GM19193 (cell line): ENCODE data around the gene AWAT2.

Source experiments
- POLR2A ChIP-seq: IDR thresholded peaks from 4 replicates; pipeline ENCODE4 v1.6.1; 2011; ENCODE audit not compliant: insufficient read depth, insufficient read length; ENCODE audit errors: extremely low read depth

The AWAT2 gene, protein sequence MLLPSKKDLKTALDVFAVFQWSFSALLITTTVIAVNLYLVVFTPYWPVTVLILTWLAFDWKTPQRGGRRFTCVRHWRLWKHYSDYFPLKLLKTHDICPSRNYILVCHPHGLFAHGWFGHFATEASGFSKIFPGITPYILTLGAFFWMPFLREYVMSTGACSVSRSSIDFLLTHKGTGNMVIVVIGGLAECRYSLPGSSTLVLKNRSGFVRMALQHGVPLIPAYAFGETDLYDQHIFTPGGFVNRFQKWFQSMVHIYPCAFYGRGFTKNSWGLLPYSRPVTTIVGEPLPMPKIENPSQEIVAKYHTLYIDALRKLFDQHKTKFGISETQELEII

DNA sequence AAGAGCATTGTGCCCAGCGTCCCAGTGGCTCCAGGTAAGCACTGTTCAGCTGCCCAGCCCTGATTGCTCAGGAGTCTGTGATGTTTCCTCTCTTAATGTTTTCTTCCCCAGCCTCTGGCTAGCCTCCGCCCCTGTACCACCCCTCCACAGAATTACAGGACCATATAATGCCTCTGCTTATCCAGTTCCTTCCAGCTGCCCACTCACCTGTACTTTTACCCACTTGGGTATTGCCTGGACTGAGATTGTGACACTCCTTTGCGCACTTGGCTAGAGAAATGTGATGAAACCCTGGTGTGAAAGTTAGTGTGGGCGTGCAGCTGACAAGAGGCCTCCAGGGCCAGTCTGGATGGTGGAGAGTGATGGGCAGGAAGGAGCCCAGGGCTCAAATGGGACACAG, at the start of gene AWAT2:
AWAT2 (minus strand) TSS at position 14 of the 400 bp plus-strand sequence; CDS start at position 8, 6 bp downstream.
- TF ChIP-seq POLR2A, result no peak

DNA sequence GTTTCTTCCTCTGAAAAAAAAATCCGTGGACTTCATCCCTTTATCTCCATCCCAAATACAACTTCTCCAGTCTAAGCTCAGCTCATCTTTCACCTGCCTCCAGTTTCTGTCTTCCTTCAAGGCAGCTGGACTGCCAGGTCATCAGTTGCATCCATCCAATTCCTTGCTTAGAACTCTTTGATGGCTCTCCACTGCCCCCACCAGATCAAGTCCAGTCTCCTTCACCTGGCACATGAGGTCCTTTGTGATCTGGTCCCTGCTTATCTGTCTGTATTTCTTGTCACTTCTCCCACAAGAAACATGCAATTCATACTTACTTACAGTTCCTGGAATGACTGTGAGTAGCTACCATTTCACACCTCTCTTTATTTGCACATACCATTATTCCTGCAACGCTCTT, 46.3 kb upstream of the AWAT2 start:
- no peak for TF ChIP-seq POLR2A

DNA sequence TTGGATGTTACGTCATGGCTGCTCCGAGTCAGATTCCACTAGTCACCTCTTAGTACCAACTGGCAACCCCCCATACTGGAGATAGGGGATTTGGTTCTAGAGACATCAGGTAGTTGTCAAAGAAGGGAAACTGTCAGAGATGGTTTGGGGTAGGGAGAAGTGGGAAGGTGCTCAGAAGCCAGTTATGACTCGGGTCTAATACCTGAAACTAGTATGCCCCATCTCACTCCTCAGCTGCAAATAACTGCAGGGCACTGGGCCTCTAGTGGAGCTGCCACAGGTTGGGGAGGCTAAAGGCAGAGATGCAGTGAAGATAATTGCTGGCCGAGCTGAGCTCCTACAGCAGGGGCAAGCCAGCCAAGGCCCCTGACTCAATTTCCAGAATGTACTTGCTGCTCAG, 42.5 kb upstream of the AWAT2 start:
- no peak for TF ChIP-seq POLR2A

DNA sequence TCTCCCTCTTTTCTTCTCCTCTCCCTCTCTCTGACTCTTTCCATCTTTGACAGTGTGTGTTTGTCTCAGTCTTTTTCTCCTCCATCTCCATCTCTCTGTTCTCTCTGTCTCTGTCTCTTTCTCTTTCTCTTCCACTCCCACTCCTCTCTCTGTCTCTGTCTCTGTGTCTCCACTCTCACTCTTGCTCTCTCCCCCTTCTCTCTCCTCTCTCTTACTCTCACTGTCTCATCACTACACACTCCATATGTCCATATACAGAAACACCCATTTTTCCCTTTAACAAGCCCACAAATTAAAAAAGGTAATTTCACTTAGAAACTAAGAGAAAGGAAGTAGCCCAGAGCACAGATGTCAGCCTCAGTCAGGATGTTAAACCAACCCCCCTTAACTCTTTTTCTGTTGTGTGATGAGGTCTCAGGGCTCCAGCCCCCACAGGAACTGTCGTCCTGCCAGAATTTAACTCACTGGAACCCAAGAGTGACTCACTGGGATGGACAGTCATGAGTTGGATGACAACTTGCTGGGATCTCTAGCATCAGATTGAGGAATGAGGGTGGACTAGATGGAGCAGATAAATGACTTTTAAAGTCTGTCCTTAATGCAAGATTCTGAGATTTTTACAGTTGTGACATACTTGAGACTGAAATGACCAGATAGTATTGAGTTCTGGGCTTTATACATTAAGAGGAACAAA, 40.0 kb upstream of the AWAT2 start:
- no peak for TF ChIP-seq POLR2A

DNA sequence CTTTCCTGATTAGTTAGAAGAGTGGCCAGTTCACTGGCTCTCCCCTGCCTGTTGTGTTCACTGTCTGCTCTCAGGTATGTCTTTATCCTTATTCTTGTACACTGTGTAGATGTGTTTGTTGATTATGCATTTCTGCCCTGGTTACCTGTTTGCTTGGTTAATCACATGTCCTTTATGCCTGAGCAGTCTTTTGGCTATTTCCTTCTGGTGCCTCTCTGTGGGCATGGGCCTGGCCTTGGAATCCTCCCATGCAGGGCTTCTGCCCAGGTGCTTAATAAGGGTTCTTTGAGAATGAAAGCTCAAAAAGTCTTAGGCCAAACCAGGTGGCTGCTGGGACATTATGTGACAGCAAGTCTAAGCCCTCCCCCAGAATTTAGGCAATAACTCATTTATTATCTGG, 39.0 kb upstream of the AWAT2 start:
- TF ChIP-seq POLR2A, result no peak

DNA sequence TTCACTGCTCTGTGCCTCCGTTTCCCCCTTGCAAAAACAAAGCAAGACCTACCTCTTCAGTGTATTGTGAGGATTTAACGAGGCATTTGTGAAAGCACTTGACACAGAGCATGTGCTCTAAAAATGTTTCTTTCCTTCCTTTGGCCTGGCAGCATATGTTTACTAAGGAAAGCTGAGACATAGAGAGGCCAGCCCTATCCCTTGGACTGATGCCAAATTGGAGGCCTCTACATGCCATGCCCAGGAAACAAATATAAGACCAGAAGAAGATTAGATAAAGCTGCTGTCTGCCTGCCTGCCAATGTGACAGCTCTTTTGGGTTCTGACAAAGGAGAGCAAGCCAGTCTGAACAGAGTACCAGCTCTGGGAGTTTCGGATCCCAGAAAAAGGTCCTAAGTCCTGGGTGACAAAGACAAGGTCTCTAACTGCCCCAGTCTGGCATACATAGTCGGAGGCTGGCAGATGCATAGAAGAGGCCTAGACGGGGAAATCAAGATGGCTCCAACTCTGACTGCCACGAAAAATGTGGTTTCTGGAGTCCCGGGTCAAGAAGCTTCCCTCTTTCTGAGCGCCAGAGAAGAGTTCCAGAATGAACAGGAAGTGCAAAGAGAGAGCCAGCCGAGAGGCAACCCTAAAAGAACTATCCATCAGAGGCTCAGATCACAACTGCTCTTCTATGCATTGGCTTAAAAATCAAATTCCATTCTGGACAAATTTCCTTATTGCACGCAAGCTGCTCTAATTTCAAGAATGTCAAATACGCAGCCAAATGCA, 38.3 kb upstream of the AWAT2 start:
- TF ChIP-seq POLR2A, result no peak

DNA sequence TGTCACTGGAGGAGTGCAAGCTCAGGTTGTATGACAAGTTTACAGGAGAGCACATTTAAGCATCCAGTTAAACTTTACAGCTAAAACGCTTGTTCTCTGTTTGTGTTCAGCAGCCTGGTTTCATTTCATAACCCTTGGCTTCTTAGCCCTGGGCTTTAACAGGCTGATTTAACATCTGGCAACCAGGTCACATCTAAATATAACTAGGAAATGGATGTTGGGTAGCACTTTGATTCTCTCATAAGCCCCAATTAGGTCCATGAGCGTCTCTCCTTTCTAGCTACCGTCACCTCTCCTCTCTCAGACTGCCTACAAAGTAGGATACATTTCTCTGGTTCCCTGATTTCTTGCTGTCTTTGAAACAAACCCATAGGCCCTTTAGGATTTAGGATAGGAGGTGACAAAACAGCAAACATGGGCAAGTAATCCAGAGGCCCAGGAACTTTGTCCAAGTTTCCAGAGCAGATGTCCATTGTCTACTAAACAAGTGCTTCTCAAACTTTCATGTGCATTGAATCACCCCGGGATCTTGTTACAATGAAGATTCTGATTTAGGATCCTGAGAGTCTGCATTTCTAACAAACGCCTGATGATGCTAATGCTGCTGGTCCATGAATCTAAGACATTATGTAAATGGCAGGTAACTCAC, 35.0 kb upstream of the AWAT2 start:
- TF ChIP-seq POLR2A, result no peak

DNA sequence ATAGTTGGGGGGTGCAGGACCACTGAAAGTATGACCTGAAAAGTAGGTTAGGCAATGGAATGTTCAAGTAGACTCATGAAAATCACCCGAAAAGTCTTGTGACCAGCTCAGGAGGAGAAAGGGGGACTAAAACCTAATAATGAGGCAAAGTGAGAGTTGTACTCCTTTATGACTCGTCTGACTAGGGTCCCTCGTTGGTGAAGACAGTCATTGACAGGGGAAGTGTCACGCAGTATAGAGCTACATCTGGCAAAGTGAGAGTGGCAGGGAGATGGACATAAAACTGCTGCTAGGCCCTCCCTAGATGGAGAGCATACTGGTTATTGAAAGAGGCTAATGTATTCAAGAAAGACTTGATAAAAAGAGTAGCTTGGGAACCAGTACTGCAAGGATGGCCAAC, 33.0 kb upstream of the AWAT2 start:
- TF ChIP-seq POLR2A, result no peak

DNA sequence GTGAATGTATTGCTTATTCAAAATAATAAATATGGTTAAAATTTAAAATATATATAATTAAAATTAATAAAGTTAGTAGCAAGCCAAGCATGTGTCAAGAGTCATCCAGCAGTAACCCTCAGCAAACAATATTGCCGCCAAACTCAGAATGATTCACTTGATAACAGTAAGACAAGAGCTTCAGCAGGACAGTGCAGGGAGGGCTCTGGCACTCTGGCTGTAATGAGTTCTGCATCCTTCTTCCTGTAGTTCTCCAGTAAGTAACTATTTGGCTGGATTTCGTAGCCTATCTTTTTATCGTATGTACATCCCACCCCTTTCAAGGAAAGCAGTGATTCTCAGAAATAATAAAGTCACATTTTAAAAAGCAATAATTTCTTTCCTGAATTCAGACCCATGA, 30.1 kb upstream of the AWAT2 start:
- no peak for TF ChIP-seq POLR2A

DNA sequence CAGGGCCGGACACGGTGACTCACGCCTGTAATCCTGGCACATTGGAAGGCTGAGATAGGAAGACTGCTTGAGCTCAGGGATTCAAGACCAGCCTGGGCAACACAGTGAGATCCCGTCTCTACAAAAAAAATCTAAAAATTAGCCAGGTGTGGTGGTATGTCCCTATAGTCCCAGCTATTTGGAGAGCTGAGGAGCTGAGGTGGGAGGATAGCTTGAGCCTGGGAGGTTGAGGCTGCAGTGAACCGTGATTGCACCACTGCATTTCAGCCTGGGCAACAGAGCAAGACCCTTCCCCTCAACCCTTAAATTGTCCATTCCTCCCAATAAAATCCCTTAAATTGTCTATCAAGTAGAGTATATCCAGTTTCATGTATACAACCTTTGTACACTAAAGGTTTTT, 29.6 kb upstream of the AWAT2 start:
- no peak for TF ChIP-seq POLR2A

DNA sequence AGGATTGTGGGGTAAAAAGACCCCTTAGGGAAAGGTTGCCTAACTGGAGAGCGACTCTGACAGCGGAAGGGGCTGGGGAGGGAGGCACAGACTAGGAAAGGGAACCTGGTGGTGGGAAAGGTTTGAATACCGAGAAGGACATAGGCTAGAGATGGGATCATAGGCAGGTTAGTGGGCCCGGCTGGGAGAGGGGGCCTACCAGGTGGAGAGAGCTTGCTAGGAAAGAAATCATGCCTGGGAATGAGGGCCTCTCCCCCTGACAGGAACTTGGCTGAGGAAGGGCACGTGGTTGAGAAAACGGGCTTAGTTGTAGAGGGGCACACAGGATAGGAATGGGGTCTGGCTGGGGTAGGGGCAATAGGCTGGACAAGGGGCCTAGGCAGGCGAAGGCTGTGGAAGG, 16.9 kb upstream of the AWAT2 start:
- TF ChIP-seq POLR2A, result no peak

DNA sequence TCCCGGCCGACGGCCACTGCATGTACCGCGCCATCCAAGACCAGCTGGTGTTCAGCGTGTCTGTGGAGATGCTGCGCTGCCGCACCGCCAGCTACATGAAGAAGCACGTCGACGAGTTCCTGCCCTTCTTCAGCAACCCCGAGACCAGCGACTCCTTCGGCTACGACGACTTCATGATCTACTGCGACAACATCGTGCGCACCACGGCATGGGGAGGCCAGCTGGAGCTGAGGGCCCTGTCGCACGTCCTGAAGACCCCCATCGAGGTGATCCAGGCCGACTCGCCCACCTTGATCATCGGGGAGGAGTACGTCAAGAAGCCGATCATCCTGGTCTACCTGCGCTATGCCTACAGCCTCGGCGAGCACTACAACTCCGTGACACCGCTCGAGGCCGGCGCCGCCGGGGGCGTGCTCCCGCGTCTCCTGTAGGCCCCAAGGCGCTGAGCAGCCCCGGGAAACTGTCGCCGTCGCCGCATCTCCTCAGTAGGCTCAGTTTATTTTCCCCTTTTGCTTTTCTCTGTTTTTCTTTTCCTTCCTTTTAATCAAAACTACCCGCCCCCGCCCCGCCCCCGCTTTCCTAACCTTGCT, 13.3 kb upstream of the AWAT2 start:
- no peak for TF ChIP-seq POLR2A

DNA sequence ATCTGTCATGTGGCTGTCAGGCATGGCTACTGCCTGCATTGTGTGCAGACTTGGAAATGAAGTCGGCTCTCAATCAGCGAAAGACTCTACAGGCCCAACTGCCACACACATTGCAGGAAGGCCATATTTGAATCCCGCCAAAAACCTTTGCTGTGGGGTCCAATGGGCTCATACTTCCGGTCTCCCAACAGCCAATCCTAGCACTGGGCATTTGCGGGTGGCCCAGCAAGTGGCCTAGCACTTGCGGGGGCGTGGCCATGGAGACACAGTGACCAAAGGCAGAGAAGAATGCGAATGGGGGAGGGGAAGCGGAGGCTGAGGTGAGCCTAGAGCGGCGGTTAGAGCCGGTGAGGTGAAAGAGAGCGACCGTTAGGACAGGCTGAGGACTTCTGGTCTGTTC, 12.3 kb upstream of the AWAT2 start, which contains the start of gene OTUD6A:
OTUD6A (plus strand) TSS at position 382 of the 400 bp plus-strand sequence. CDS start 68 bp downstream, outside the sequence.
- TF ChIP-seq POLR2A, result no peak

DNA sequence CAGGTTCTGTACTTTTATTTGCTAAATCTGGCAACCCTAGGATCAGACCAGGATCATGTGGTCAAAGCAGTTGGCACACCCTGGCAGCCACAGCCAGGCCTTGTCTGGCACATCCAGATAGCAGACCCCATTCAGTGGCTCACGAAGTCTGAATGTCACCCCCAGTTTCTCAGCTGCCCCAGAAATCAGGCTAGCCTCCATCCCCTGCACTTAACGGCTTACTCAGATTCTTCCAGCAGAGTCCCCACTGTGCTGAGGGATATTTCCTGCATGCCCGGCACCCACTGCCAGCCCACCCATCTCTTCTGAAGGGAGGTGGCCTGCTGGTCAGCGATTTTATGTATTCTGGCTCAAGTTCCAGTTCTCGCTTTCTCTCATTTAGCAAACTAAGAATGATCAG, 4.7 kb upstream of the AWAT2 start:
- TF ChIP-seq POLR2A, result no peak
